SJCRH30 (cell line): Measurements from ENCODE around the gene PLP1. TPM values are rescaled to one million over a fixed set of nuclear protein-coding genes. Genes with fewer than 3 reads are reported as not detected.
A peak's percentile ranks its signal among the peaks of the same experiment; 100 is the strongest.
"Not testable (repeated sequence)": the region's sequence is repeated elsewhere in the genome, so short reads cannot be mapped to it uniquely, and the experiment has no call there.

Experiments used
- DNase-seq, 2 experiments: peaks; one replicate each; pipeline ENCODE4 v3.0.0-alpha.2; 2015 to 2020
- H3K27ac ChIP-seq: fragments of 250-450 bp; sonication (Bioruptor Pico); 2 replicates; pipeline ENCODE4 v1.5.1; 2020; ENCODE audit warnings: mild to moderate bottlenecking, moderate library complexity
- H3K27me3 ChIP-seq: fragments of 250-450 bp; sonication (Bioruptor Pico); 2 replicates; pipeline ENCODE4 v1.5.1; 2020; ENCODE audit warnings: mild to moderate bottlenecking, moderate library complexity
- H3K36me3 ChIP-seq: fragments of 250-450 bp; sonication (Bioruptor Pico); 2 replicates; pipeline ENCODE4 v1.5.1; 2020; ENCODE audit warnings: mild to moderate bottlenecking, moderate library complexity
- H3K4me1 ChIP-seq: fragments of 250-450 bp; sonication (Bioruptor Pico); 2 replicates; pipeline ENCODE4 v1.5.1; 2020; ENCODE audit warnings: mild to moderate bottlenecking, moderate library complexity
- H3K4me3 ChIP-seq: fragments of 250-450 bp; sonication (Bioruptor Pico); 2 replicates; pipeline ENCODE4 v1.5.1; 2020; ENCODE audit warnings: mild to moderate bottlenecking, moderate library complexity
- H3K9me3 ChIP-seq: fragments of 250-450 bp; sonication (Bioruptor Pico); replicated peaks from 2 replicates; pipeline ENCODE4 v1.5.1; 2020; ENCODE audit warnings: mild to moderate bottlenecking, moderate library complexity
- total RNA-seq: library from RNA; depleted of rRNA; stranded (reverse); fragments of >200 nt; shearing (Covaris generic); gene quantifications from 2 replicates; pipeline ENCODE4 v1.2.3, GENCODE V29; 2014

Gene PLP1
- total RNA-seq, 1 experiment from 2014 or later = not detected

GRCh38 chrX:103763541-103763940, 13.1 kb upstream of the PLP1 start:
- H3K4me1 ChIP-seq, H3K36me3 ChIP-seq, DNase-seq, H3K4me3 ChIP-seq, H3K9me3 ChIP-seq, H3K27ac ChIP-seq, H3K27me3 ChIP-seq: not testable (repeated sequence)

- not testable (repeated sequence) for H3K36me3 ChIP-seq, H3K27me3 ChIP-seq, H3K27ac ChIP-seq, H3K4me3 ChIP-seq, H3K9me3 ChIP-seq, H3K4me1 ChIP-seq, DNase-seq
Observed at GRCh38 chrX:103766813-103767555, 9.7 kb upstream of the PLP1 start.

- DNase-seq = no peak
Observed at GRCh38 chrX:103773445-103773844, 3.2 kb upstream of the PLP1 start.

GRCh38 chrX:103774070-103774642, 2.5 kb upstream of the PLP1 start:
- Histone ChIP-seq H3K4me3 (no peak overlapping the region), H3K27me3 (no peaks in the 10 kb centered on the region), H3K4me1 (no peaks in the 10 kb centered on the region), H3K27ac (no peak overlapping the region), H3K36me3 (no peaks in the 10 kb centered on the region), H3K9me3 (no peaks in the 10 kb centered on the region)
- DNase-seq = peak in 1 of 2 experiments; percentile 8

More at GRCh38 chrX:103773445-103773844, 3.2 kb upstream of the PLP1 start:
- Histone ChIP-seq H3K4me1 (no peaks in the 10 kb centered on the region), H3K27ac (no peak overlapping the region), H3K36me3 (no peaks in the 10 kb centered on the region), H3K9me3 (no peaks in the 10 kb centered on the region), H3K27me3 (no peaks in the 10 kb centered on the region), H3K4me3 (no peak overlapping the region)

- Histone ChIP-seq H3K4me3 (no peak overlapping the region), H3K9me3 (no peaks in the 10 kb centered on the region), H3K36me3 (no peaks in the 10 kb centered on the region), H3K27ac (no peak overlapping the region), H3K27me3 (no peaks in the 10 kb centered on the region), H3K4me1 (no peaks in the 10 kb centered on the region)
- DNase-seq = no peak
Observed at GRCh38 chrX:103779141-103779789, 2.6 kb downstream of the PLP1 start.

- no peak for DNase-seq
- H3K27ac ChIP-seq = no peak overlapping the region
- H3K36me3 ChIP-seq = no peaks in the 10 kb centered on the region
- H3K4me3 ChIP-seq = no peak overlapping the region
- no peaks in the 10 kb centered on the region for H3K27me3 ChIP-seq
- no peaks in the 10 kb centered on the region for H3K4me1 ChIP-seq
- no peaks in the 10 kb centered on the region for H3K9me3 ChIP-seq
Observed at GRCh38 chrX:103780336-103781061, 3.9 kb downstream of the PLP1 start.

GRCh38 chrX:103781062-103781402, 4.4 kb downstream of the PLP1 start:
- Histone ChIP-seq H3K9me3 (no peaks in the 10 kb centered on the region), H3K4me3 (no peak overlapping the region), H3K27me3 (no peaks in the 10 kb centered on the region), H3K27ac (no peak overlapping the region), H3K36me3 (no peaks in the 10 kb centered on the region), H3K4me1 (no peaks in the 10 kb centered on the region)
- no peak for DNase-seq

GRCh38 chrX:103781706-103782105, 5.1 kb downstream of the PLP1 start:
- Histone ChIP-seq H3K27ac (no peak overlapping the region), H3K4me3 (no peak overlapping the region), H3K9me3 (no peaks in the 10 kb centered on the region), H3K27me3 (no peaks in the 10 kb centered on the region), H3K36me3 (no peaks in the 10 kb centered on the region), H3K4me1 (no peaks in the 10 kb centered on the region)
- DNase-seq = no peak

- no peak overlapping the region for H3K27ac ChIP-seq
- no peak for DNase-seq
- no peaks in the 10 kb centered on the region for H3K4me1 ChIP-seq
Observed at GRCh38 chrX:103782640-103783039, 6.0 kb downstream of the PLP1 start.

GRCh38 chrX:103783196-103783595, 6.6 kb downstream of the PLP1 start:
- Histone ChIP-seq H3K36me3 (no peaks in the 10 kb centered on the region), H3K9me3 (no peaks in the 10 kb centered on the region), H3K27me3 (no peaks in the 10 kb centered on the region), H3K27ac (no peak overlapping the region), H3K4me1 (no peaks in the 10 kb centered on the region), H3K4me3 (no peak overlapping the region)
- DNase-seq = no peak

More at GRCh38 chrX:103782640-103783039, 6.0 kb downstream of the PLP1 start:
- Histone ChIP-seq H3K9me3 (no peaks in the 10 kb centered on the region), H3K4me3 (no peak overlapping the region), H3K27me3 (no peaks in the 10 kb centered on the region), H3K36me3 (no peaks in the 10 kb centered on the region)

- Histone ChIP-seq H3K36me3 (no peaks in the 10 kb centered on the region), H3K4me1 (no peaks in the 10 kb centered on the region), H3K4me3 (no peak overlapping the region), H3K27ac (no peak overlapping the region), H3K9me3 (no peaks in the 10 kb centered on the region), H3K27me3 (no peaks in the 10 kb centered on the region)
- DNase-seq = no peak
Observed at GRCh38 chrX:103783971-103784370, 7.3 kb downstream of the PLP1 start.

GRCh38 chrX:103789004-103789403, 12.4 kb downstream of the PLP1 start:
- Histone ChIP-seq H3K4me3 (no peak overlapping the region), H3K36me3 (no peaks in the 10 kb centered on the region), H3K9me3 (no peaks in the 10 kb centered on the region), H3K4me1 (no peaks in the 10 kb centered on the region), H3K27me3 (no peaks in the 10 kb centered on the region), H3K27ac (no peak overlapping the region)
- no peak for DNase-seq

GRCh38 chrX:103791228-103791627, 14.6 kb downstream of the PLP1 start:
- Histone ChIP-seq H3K9me3 (no peaks in the 10 kb centered on the region), H3K27ac (no peak overlapping the region), H3K27me3 (no peaks in the 10 kb centered on the region), H3K36me3 (no peaks in the 10 kb centered on the region), H3K4me1 (no peaks in the 10 kb centered on the region), H3K4me3 (no peak overlapping the region)
- DNase-seq = no peak

GRCh38 chrX:103791826-103792485, 15.3 kb downstream of the PLP1 start:
- H3K4me1 ChIP-seq = no peaks in the 10 kb centered on the region
- H3K27ac ChIP-seq = no peak overlapping the region
- H3K36me3 ChIP-seq = no peaks in the 10 kb centered on the region
- no peak for DNase-seq
- no peaks in the 10 kb centered on the region for H3K27me3 ChIP-seq
- no peaks in the 10 kb centered on the region for H3K9me3 ChIP-seq
- H3K4me3 ChIP-seq = no peak overlapping the region
